Measurements from ENCODE around the gene PTTG1IP2. TPM values are rescaled to one million over a fixed set of nuclear protein-coding genes. Genes with fewer than 3 reads are reported as not detected.

Gene PTTG1IP2
- total RNA-seq, 1 experiment from 2014 or later = not detected

DNA sequence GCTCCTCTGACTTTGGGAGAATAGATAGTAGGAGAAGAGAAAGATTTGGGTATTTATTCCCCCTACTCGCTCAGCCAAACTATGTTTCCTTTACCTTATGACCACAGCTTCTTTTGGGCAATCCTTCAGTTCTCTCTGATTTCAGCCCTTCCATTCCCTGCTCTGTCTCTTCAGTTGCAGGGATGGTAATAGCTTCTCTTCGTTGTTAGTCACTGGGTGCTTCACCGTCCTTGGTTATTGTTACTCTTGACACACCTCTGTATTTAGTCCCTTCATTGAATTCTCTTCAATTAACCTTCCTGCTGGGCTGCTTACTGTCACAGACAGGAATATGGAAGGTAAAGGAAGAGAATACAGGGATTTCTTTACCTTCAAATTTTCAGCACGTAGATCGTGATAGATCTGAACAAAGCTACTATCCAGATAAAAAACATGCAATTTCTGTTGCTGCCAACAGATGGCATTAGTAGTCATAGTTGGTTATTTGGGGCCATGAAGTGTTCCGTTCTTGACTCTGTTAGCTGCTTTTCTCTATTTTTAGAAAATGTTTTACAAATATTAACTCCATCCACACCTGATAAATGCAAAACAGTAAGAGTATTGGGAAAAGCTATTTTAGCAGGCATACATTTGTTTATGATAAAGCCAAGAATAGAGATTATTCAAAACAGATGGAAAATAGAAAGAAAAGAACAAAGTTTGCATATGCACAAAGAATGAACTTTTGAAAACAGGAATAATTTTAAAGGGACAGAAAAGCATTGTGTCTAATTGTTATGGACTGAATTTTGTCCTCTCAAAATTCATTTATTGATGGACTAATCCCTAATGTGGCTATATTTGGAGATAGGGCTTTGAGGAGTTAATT, 14.0 kb upstream of the PTTG1IP2 start:
- ChIA-PET RAD21 (ENCODE audit: low non-redundant PET in 1 of 2, low total read pairs in 2 of 2, uncharacterized antibody in 2 of 2, unreplicated experiment in 2 of 2) (interaction anchor here (0.8 to 1.2 kb wide), 3 partner anchors 174 to 579 kb away, joined by 4 to 7 read pairs (median 4); no protein-coding TSS in a partner anchor), POLR2A (no interaction called here), CTCF (interaction anchor here (0.6 to 2.5 kb wide), 22 partner anchors 8 to 1992 kb away, joined by 3 to 45 read pairs (median 4); partner anchors contain the start of genes CDK14, GATAD1 and PTTG1IP2)
- peak overlapping the region; percentile 81 for H2AFZ ChIP-seq (ENCODE audit: low read depth, low read length, poor library complexity, severe bottlenecking)
- H3K79me2 ChIP-seq (ENCODE audit: insufficient read depth, low read length) = no peaks in the 10 kb centered on the region
- H3K27ac ChIP-seq (ENCODE audit: low read depth, low read length) = no peak overlapping the region
- H3K27me3 ChIP-seq (ENCODE audit: insufficient read depth, low read length) = no peaks in the 10 kb centered on the region
- H4K20me1 ChIP-seq (ENCODE audit: insufficient read depth) = no peaks in the 10 kb centered on the region
- intact Hi-C loops (cut with micrococcal nuclease) = loop anchor here (1.0 kb wide), 2 partner anchors 174 to 579 kb away; no protein-coding TSS in a partner anchor
- H3K36me3 ChIP-seq (ENCODE audit: control insufficient read depth in 1 of 2, insufficient read depth in 2 of 2, low read length in 2 of 2) = no peaks in the 10 kb centered on the region
- peaks cover 0 to 4% of the 10 kb centered on the region in 2 experiments; a peak in 1 of 4 replicates for H3K4me1 ChIP-seq (ENCODE audit: control insufficient read depth in 1 of 2, insufficient read depth in 2 of 2, low read length in 2 of 2)
- H3K9me3 ChIP-seq (ENCODE audit: control insufficient read depth in 1 of 2, insufficient read depth in 1 of 2, low read depth in 1 of 2, low read length in 2 of 2) = no peaks in the 10 kb centered on the region
- no TSS peak for BruUV-seq (replicated peaks)
- peak; percentile 90 for ATAC-seq
- no peak overlapping the region for H3K9ac ChIP-seq (ENCODE audit: low read length)
- H3K4me3 ChIP-seq (replicated peaks in 1 of 2; ENCODE audit: low read depth in 1 of 2, low read length in 2 of 2) = peak overlapping the region in 1 of 2 experiments; percentile 34; a peak in 2 of 4 replicates
- DNase-seq (ENCODE audit: low read depth, low spot score) = peak; percentile 28
- no peaks in the 10 kb centered on the region for H3K9me2 ChIP-seq (ENCODE audit: insufficient read depth)
- H3K4me2 ChIP-seq (ENCODE audit: low read length) = peak overlapping the region; percentile 68
- TF ChIP-seq TCF7L2 (IDR thresholded peaks at IDR 0.05; ENCODE audit: borderline replicate concordance, extremely low read depth, insufficient read depth, insufficient read length) (no peak), ZFX (IDR thresholded peaks at IDR 0.05) (no peak), EZH2phosphoT487 (IDR thresholded peaks at IDR 0.05; ENCODE audit: borderline replicate concordance) (no peak), RAD21 (IDR thresholded peaks at IDR 0.05; ENCODE audit: low read depth) (peak; percentile 74), SP1 (IDR thresholded peaks at IDR 0.05; ENCODE audit: low read depth) (no peak), CBX3 (IDR thresholded peaks at IDR 0.05; ENCODE audit: low read depth) (no peak), POLR2A (IDR thresholded peaks at IDR 0.05; ENCODE audit: borderline replicate concordance, extremely low read depth, insufficient read depth, insufficient read length) (no peak), CEBPB (IDR thresholded peaks at IDR 0.05; ENCODE audit: low read depth) (no peak), ZNF274 (IDR thresholded peaks at IDR 0.05; ENCODE audit: low read depth, low read length) (no peak)
- TF ChIP-seq, protein P1, sequence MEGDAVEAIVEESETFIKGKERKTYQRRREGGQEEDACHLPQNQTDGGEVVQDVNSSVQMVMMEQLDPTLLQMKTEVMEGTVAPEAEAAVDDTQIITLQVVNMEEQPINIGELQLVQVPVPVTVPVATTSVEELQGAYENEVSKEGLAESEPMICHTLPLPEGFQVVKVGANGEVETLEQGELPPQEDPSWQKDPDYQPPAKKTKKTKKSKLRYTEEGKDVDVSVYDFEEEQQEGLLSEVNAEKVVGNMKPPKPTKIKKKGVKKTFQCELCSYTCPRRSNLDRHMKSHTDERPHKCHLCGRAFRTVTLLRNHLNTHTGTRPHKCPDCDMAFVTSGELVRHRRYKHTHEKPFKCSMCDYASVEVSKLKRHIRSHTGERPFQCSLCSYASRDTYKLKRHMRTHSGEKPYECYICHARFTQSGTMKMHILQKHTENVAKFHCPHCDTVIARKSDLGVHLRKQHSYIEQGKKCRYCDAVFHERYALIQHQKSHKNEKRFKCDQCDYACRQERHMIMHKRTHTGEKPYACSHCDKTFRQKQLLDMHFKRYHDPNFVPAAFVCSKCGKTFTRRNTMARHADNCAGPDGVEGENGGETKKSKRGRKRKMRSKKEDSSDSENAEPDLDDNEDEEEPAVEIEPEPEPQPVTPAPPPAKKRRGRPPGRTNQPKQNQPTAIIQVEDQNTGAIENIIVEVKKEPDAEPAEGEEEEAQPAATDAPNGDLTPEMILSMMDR (IDR thresholded peaks at IDR 0.05 in 2 of 3, conservative IDR thresholded peaks at IDR 0.05 in 1 of 3; ENCODE audit: borderline replicate concordance in 1 of 3, insufficient read depth in 1 of 3, low read depth in 2 of 3, low read length in 2 of 3) = peak; percentile 62 to 78 (median 63); a peak in 5 of 6 replicates
- TF ChIP-seq, protein P2, sequence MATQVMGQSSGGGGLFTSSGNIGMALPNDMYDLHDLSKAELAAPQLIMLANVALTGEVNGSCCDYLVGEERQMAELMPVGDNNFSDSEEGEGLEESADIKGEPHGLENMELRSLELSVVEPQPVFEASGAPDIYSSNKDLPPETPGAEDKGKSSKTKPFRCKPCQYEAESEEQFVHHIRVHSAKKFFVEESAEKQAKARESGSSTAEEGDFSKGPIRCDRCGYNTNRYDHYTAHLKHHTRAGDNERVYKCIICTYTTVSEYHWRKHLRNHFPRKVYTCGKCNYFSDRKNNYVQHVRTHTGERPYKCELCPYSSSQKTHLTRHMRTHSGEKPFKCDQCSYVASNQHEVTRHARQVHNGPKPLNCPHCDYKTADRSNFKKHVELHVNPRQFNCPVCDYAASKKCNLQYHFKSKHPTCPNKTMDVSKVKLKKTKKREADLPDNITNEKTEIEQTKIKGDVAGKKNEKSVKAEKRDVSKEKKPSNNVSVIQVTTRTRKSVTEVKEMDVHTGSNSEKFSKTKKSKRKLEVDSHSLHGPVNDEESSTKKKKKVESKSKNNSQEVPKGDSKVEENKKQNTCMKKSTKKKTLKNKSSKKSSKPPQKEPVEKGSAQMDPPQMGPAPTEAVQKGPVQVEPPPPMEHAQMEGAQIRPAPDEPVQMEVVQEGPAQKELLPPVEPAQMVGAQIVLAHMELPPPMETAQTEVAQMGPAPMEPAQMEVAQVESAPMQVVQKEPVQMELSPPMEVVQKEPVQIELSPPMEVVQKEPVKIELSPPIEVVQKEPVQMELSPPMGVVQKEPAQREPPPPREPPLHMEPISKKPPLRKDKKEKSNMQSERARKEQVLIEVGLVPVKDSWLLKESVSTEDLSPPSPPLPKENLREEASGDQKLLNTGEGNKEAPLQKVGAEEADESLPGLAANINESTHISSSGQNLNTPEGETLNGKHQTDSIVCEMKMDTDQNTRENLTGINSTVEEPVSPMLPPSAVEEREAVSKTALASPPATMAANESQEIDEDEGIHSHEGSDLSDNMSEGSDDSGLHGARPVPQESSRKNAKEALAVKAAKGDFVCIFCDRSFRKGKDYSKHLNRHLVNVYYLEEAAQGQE (IDR thresholded peaks at IDR 0.05; ENCODE audit: low read depth) = no peak

Measured in HCT116 (cell line).